HEK293T (cell line): ENCODE results near the gene DHRSX.

Experiments used
- CTCF ChIA-PET: fragments of 350-600 bp; formaldehyde crosslinking; extraction: SDS; loops from one replicate; lab custom pipeline; 2021; ENCODE audit warnings: antibody characterized with exemption, inconsistent platforms; lab: Yijun Ruan, JAX
- POLR2A ChIA-PET: fragments of 350-600 bp; formaldehyde crosslinking; extraction: SDS; loops from one replicate; lab custom pipeline; 2020; ENCODE audit warnings: antibody characterized with exemption, inconsistent platforms; lab: Yijun Ruan, JAX
- DNase-seq: peaks from one replicate; pipeline ENCODE4 v3.0.0; 2012; ENCODE audit warnings: mixed read lengths; ENCODE audit errors: extremely low spot score
- ARNT ChIP-seq: fragments of 450-650 bp; IDR thresholded peaks from 2 replicates; pipeline ENCODE4 v1.6.1; 2017; ENCODE audit warnings: mild to moderate bottlenecking
- BHLHE40 ChIP-seq: fragments of 450-650 bp; IDR thresholded peaks from 2 replicates; pipeline ENCODE4 v1.6.1; 2016; ENCODE audit warnings: mild to moderate bottlenecking, moderate library complexity, borderline replicate concordance
- CTBP1 ChIP-seq: fragments of 450-650 bp; IDR thresholded peaks from 2 replicates; pipeline ENCODE4 v1.6.1; 2016; ENCODE audit warnings: borderline replicate concordance
- ELF4 ChIP-seq: fragments of 450-650 bp; IDR thresholded peaks from 2 replicates; pipeline ENCODE4 v1.6.1; 2017; ENCODE audit warnings: antibody characterized with exemption
- FOXA1 ChIP-seq: fragments of 450-650 bp; IDR thresholded peaks from 2 replicates; pipeline ENCODE4 v1.6.1; 2016; ENCODE audit warnings: mild to moderate bottlenecking
- FOXK2 ChIP-seq: fragments of 450-650 bp; IDR thresholded peaks from 2 replicates; pipeline ENCODE4 v1.6.1; 2016; ENCODE audit warnings: mild to moderate bottlenecking
- FOXM1 ChIP-seq: fragments of 450-650 bp; IDR thresholded peaks from 2 replicates; pipeline ENCODE4 v1.6.1; 2017; ENCODE audit warnings: mild to moderate bottlenecking, borderline replicate concordance
- HDGF ChIP-seq: fragments of 450-650 bp; IDR thresholded peaks from 2 replicates; pipeline ENCODE4 v1.6.1; 2017; ENCODE audit warnings: antibody characterized with exemption, borderline replicate concordance
- L3MBTL2 ChIP-seq: fragments of 450-650 bp; conservative IDR thresholded peaks from 2 replicates; pipeline ENCODE4 v1.6.1; 2016; ENCODE audit warnings: mild to moderate bottlenecking
- LEF1 ChIP-seq: fragments of 450-650 bp; IDR thresholded peaks from 2 replicates; pipeline ENCODE4 v1.6.1; 2017; ENCODE audit warnings: mild to moderate bottlenecking, borderline replicate concordance
- NFRKB ChIP-seq: fragments of 450-650 bp; IDR thresholded peaks from 2 replicates; pipeline ENCODE4 v1.6.1; 2016; ENCODE audit warnings: mild to moderate bottlenecking, moderate library complexity
- PKNOX1 ChIP-seq: fragments of 450-650 bp; IDR thresholded peaks from 2 replicates; pipeline ENCODE4 v1.6.1; 2016
- SP1 ChIP-seq: fragments of 450-650 bp; IDR thresholded peaks from 2 replicates; pipeline ENCODE4 v1.6.1; 2017
- SUZ12 ChIP-seq: fragments of 450-650 bp; IDR thresholded peaks from 2 replicates; pipeline ENCODE4 v1.6.1; 2016; ENCODE audit warnings: mild to moderate bottlenecking
- TARDBP ChIP-seq: fragments of 450-650 bp; IDR thresholded peaks from 2 replicates; pipeline ENCODE4 v1.6.1; 2016
- ZNF384 ChIP-seq: fragments of 450-650 bp; IDR thresholded peaks from 2 replicates; pipeline ENCODE4 v1.6.1; 2016

The DHRSX gene

GRCh38 chrX:2346158-2346557, 154.6 kb downstream of the DHRSX start:
- no peak for DNase-seq
- ChIA-PET CTCF (no interaction called here), POLR2A (no interaction called here)
- TF ChIP-seq PKNOX1 = no peak
- no peak for TF ChIP-seq FOXK2
- TF ChIP-seq SUZ12 = no peak
- no peak for TF ChIP-seq FOXM1
- TF ChIP-seq BHLHE40 = no peak
- no peak for TF ChIP-seq HDGF
- no peak for TF ChIP-seq ARNT
- TF ChIP-seq ZNF384 = no peak
- no peak for TF ChIP-seq LEF1
- TF ChIP-seq CTBP1 = no peak
- TF ChIP-seq TARDBP = no peak
- TF ChIP-seq NFRKB = no peak
- TF ChIP-seq FOXA1 = no peak
- no peak for TF ChIP-seq SP1
- no peak for TF ChIP-seq ELF4

- CTCF ChIA-PET = no interaction called here
- no peak for TF ChIP-seq L3MBTL2
- TF ChIP-seq PKNOX1 = no peak
- no peak for TF ChIP-seq BHLHE40
- TF ChIP-seq FOXM1 = no peak
- TF ChIP-seq LEF1 = no peak
- TF ChIP-seq HDGF = no peak
- no peak for TF ChIP-seq TARDBP
- TF ChIP-seq SUZ12 = no peak
- TF ChIP-seq FOXK2 = no peak
- TF ChIP-seq SP1 = no peak
- TF ChIP-seq CTBP1 = no peak
- TF ChIP-seq NFRKB = no peak
- TF ChIP-seq ELF4 = no peak
- TF ChIP-seq FOXA1 = no peak
- no peak for TF ChIP-seq ARNT
- no peak for TF ChIP-seq ZNF384
- DNase-seq = no peak
- POLR2A ChIA-PET = no interaction called here
Measured at GRCh38 chrX:2345562-2345961, 155.2 kb downstream of the DHRSX start.

- ChIA-PET CTCF (no interaction called here), POLR2A (no interaction called here)
- TF ChIP-seq NFRKB = no peak
- no peak for TF ChIP-seq CTBP1
- DNase-seq = no peak
Measured at GRCh38 chrX:2343413-2343812, 157.4 kb downstream of the DHRSX start.

- TF ChIP-seq NFRKB (no peak), HDGF (no peak), BHLHE40 (no peak), TARDBP (no peak), PKNOX1 (no peak), FOXA1 (no peak), FOXK2 (no peak), LEF1 (no peak), SUZ12 (no peak), L3MBTL2 (no peak), ELF4 (no peak), CTBP1 (no peak), ARNT (no peak), ZNF384 (no peak), SP1 (no peak), FOXM1 (no peak)
- ChIA-PET POLR2A (no interaction called here), CTCF (no interaction called here)
- no peak for DNase-seq
Measured at GRCh38 chrX:2342874-2343273, 157.9 kb downstream of the DHRSX start.

GRCh38 chrX:2342281-2342688, 158.5 kb downstream of the DHRSX start:
- no peak for DNase-seq
- POLR2A ChIA-PET = no interaction called here
- CTCF ChIA-PET = no interaction called here
- TF ChIP-seq ZNF384 (no peak), ELF4 (no peak), FOXA1 (no peak), SUZ12 (no peak), ARNT (no peak)

GRCh38 chrX:2340991-2341390, 159.8 kb downstream of the DHRSX start:
- CTCF ChIA-PET = no interaction called here
- DNase-seq = no peak
- POLR2A ChIA-PET = no interaction called here
- no peak for TF ChIP-seq TARDBP
- no peak for TF ChIP-seq ELF4
- TF ChIP-seq BHLHE40 = no peak
- TF ChIP-seq FOXA1 = no peak
- TF ChIP-seq CTBP1 = no peak
- TF ChIP-seq FOXK2 = no peak
- no peak for TF ChIP-seq SP1
- TF ChIP-seq ARNT = no peak
- no peak for TF ChIP-seq FOXM1
- no peak for TF ChIP-seq HDGF
- TF ChIP-seq ZNF384 = no peak
- TF ChIP-seq L3MBTL2 = no peak
- no peak for TF ChIP-seq PKNOX1
- no peak for TF ChIP-seq NFRKB
- no peak for TF ChIP-seq SUZ12
- no peak for TF ChIP-seq LEF1
